Fibroblast of skin of abdomen (primary cell): ENCODE results near the gene TGFBR2.

Source experiments
- DNase-seq: peaks from one replicate; pipeline ENCODE4 v3.0.0-alpha.2; 2013

Gene TGFBR2

GRCh38 chr3:30604093-30604492, 2.3 kb upstream of the TGFBR2 start:
- DNase-seq = no peak

GRCh38 chr3:30604558-30604957, 1.8 kb upstream of the TGFBR2 start:
- DNase-seq = no peak

DNA sequence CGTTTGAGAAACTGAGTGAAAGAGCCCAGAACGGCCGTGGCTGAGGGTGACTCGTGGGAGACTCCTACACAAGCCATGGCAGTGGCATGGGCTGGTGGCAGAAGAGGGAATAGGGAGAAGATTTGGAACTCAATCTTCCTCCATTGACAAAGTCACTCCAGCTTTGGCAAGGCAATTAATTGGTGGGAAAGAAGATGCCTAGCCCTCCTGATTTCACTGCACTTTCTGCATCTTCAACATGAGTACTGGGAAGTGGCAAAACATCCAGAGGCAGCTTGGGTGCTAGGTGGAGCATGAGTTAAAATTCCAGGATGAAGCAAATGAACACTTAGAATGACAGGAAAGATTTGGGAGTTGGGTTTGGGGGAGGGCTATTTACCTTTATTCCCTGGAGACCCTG, 1.4 kb upstream of the TGFBR2 start:
- DNase-seq = no peak

- no peak for DNase-seq
Measured at GRCh38 chr3:30605706-30606300, 598 bp upstream of the TGFBR2 start.

- peak; percentile 49 for DNase-seq
Measured at GRCh38 chr3:30607032-30607833, 832 bp downstream of the TGFBR2 start.

- no peak for DNase-seq
Measured at GRCh38 chr3:30608598-30608947, 2.2 kb downstream of the TGFBR2 start.

- DNase-seq = no peak
Measured at GRCh38 chr3:30609930-30610701, 3.7 kb downstream of the TGFBR2 start.

DNA sequence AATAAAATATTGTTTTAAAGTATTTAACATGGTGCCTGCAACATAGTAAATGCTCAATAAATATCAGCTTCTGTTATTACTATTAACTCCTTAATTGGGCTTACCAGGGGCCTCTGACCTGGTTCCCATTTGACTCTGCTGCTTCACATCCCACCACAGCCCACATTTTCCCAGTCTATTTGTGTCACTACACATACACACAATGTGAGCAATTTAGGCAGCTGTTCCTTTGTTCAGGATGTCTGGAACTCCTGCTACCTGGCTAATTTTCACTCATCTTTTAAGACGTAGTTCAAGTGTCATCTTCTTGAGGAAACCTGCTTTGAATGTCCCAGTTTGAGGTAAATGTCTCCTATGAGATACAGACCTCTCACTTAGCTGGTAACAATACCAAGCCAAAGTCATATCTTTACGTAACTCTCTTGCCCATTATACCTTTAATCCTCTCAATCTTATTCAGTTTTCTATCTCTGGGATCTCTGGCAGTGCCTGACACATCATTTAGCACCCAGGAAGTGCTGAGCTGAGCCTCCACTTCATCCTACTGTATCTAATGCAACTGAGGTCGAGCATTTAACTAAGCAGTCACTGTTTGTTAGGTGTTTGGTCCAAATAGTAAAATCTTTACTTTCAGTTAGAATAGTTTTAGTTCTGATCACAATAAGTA, 4.4 kb downstream of the TGFBR2 start:
- DNase-seq = no peak

DNA sequence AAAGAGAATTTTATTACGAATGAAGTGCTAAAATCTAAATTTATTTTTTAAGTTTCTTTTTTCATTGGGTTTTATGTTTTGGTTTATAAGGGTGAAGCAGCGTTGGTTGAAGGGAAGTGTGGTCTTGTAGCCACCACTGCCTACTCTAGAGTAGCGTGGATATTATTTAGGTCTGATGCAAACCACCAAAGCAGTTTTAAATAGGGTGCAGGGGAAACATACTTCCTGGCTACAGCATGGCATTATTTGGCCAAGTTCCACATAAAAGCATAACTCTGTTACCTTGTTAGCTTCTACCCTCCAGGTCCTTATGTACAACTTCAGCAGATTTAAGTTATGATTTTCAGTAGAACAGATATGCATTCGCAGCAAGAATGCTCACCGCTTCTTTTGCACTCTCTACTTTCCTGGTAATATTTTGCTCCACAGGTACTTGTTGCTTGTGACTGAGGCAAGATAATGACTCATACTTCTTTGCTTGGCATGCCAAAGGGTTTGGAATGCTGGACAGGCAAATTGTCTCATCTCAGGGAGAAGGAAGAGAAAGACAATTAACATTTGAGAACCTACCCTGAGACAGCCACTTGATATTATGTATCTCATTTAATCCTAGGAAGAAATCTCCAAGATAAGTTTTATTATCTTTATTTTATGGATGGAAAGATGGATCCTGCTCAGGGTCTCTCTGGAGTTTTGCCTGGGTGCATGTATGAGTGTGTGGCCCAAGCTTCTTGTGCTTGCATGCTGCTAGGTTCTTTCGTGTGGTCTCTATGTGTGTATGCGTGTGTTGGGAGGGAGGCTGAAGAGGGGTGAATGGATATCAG, 5.4 kb downstream of the TGFBR2 start:
- peak; percentile 57 for DNase-seq

GRCh38 chr3:30612437-30613132, 6.2 kb downstream of the TGFBR2 start:
- DNase-seq = no peak

GRCh38 chr3:30613133-30613825, 6.9 kb downstream of the TGFBR2 start:
- DNase-seq = no peak

GRCh38 chr3:30614373-30614772, 8.0 kb downstream of the TGFBR2 start:
- DNase-seq = no peak

DNA sequence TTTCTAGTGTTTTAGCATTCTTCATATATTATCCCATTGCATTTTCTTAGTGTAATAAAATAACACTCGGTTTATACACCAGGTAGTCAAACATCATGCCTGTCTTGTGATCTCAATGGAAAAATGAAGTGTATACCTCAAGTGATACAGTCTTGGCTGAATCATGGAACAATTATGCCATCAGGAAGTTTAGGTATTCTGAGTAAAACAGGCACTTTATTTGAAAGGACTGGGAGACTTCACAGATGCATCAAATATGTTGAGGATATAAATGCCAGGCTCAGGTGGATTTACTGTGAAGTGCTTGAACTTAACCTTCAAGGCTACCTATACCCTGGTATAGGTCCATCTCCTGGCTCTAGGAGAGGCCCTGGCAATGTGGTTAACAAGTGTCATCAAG, 8.5 kb downstream of the TGFBR2 start:
- no peak for DNase-seq

- DNase-seq = no peak
Measured at GRCh38 chr3:30615615-30616346, 9.4 kb downstream of the TGFBR2 start.

- DNase-seq = no peak
Measured at GRCh38 chr3:30616347-30617027, 10.1 kb downstream of the TGFBR2 start.

GRCh38 chr3:30617069-30617468, 10.7 kb downstream of the TGFBR2 start:
- DNase-seq = no peak

GRCh38 chr3:30617653-30618052, 11.3 kb downstream of the TGFBR2 start:
- DNase-seq = no peak

- peak; percentile 75 for DNase-seq
Measured at GRCh38 chr3:30618526-30618925, 12.1 kb downstream of the TGFBR2 start.

GRCh38 chr3:30619318-30619717, 12.9 kb downstream of the TGFBR2 start:
- no peak for DNase-seq
